ENCODE data around the gene GSTT4.
"Not testable (repeated sequence)": the region's sequence is repeated elsewhere in the genome, so short reads cannot be mapped to it uniquely, and the experiment has no call there.

GSTT4 gene

DNA sequence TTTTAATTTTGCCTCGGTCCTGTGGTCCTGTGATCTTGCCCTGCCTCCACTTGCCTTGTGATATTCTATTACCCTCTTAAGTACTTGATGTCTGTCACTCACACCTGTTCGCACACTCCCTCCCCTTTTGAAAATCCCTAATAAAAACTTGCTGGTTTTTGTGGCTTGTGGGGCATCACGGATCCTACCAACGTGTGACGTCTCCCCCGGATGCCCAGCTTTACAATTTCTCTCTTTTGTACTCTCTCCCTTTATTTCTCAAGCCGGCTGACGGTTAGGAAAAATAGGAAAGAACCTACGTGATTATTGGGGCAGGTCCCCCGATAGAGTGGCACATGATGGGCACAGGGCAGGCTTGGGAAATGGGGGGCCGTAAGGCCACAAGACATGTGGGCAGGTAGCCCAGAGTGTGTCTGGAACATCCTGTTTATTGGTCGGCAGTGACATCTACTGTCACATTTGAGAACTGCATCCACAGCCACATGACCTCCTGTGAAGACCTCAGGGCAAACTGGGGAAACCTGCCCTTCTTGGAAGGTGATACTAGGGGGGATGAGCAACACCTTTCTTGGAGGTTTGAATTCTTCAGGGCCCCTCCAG lies 48.9 kb downstream of the GSTT4 start:
- not testable (repeated sequence) for H3K4me3 Mint-ChIP-seq; H3K4me1 Mint-ChIP-seq (ENCODE audit: low read depth); H3K36me3 Mint-ChIP-seq (ENCODE audit: low read depth); H3K27me3 Mint-ChIP-seq; H3K9me3 Mint-ChIP-seq
- H3K27ac Mint-ChIP-seq, result peak overlapping the region; percentile 72

DNA sequence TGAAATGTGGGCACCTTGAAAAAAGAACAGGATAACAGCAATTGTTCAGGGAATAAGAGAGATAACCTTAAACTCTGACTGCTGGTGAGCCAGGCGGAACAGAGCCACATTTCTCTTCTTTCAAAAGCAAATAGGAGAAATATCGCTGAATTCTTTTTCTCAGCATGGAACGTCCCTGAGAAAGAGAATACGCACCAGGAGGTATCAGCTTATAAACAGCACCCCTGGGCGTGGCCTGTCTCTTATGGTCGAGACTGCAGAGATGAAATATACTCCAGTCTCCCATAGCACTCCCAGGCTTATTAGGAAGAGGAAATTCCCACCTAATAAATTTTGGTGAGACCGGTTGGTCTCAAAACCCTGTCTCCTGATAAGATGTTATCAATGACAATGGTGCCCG lies 49.4 kb downstream of the GSTT4 start:
- not testable (repeated sequence) for H3K4me3 Mint-ChIP-seq; H3K36me3 Mint-ChIP-seq (ENCODE audit: low read depth); H3K27me3 Mint-ChIP-seq; H3K4me1 Mint-ChIP-seq (ENCODE audit: low read depth); H3K27ac Mint-ChIP-seq; H3K9me3 Mint-ChIP-seq

DNA sequence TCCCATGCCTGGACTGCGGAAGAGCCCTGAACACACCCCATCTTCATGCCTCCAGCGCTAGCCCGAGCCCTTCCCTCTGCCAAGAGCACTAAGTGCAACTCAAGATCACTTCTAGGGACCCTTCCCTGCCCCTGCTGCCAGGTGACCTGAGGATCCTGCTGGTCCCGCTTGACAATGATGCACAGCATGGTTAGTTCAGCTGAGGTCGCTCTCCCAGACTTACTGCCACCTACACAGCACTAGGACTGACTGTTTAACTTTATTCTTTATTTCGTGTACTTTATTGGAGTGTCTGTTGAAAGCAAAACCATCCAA lies 50.3 kb downstream of the GSTT4 start:
- not testable (repeated sequence) for H3K27ac Mint-ChIP-seq; H3K36me3 Mint-ChIP-seq (ENCODE audit: low read depth); H3K9me3 Mint-ChIP-seq; H3K4me3 Mint-ChIP-seq; H3K4me1 Mint-ChIP-seq (ENCODE audit: low read depth); H3K27me3 Mint-ChIP-seq

DNA sequence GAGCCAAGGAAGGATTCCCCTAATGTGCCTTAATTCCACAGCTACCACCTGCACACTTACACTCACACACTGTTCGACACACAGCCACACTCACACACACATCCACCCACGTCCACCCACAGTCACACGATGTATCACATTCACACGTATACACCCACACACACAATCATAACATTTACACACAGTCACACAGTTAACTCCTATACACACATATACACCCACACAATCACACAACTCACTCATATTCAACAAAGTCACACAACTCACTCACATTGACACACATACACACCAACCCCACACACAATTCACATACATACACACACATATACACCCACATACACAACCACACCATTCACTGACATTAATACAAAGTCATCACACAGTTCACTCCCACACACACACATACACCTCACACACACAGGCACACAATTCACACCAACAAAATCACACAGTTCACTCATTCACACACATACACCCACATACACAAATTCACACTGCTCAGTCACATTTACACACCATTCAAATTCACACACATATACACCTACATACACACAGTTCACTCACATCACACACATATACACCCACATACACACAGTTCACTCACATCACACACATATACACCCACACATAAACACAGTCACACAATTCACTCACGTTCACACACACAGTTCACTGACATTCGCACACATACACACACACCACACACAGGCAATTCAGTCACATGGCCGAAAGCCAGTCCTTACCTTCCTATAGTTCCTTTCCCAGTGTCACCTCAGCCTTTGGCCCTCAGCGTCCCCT lies 50.9 kb downstream of the GSTT4 start:
- not testable (repeated sequence) for H3K9me3 Mint-ChIP-seq; H3K36me3 Mint-ChIP-seq (ENCODE audit: low read depth); H3K4me1 Mint-ChIP-seq (ENCODE audit: low read depth); H3K4me3 Mint-ChIP-seq; H3K27ac Mint-ChIP-seq; H3K27me3 Mint-ChIP-seq

DNA sequence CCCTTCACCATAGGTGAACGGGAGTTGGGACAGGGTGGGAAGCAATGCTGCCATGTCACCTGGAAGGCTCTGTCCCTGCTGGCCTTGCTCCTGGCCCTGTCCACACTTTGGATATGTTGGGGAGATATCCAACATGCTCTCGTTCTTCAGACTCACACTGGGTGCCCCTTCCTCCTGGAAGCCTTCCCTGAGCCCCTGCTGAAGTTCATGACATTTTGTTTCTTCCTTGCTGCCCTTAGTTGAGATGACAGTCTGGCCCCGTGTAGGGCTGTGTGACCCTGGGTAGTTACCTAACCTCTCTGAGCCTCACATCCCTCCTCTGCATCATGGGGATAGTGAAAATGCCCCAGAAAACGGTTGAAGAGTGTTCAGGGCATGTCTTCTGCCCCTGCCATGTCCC lies 51.8 kb downstream of the GSTT4 start:
- not testable (repeated sequence) for H3K27ac Mint-ChIP-seq; H3K4me3 Mint-ChIP-seq; H3K9me3 Mint-ChIP-seq; H3K4me1 Mint-ChIP-seq (ENCODE audit: low read depth); H3K27me3 Mint-ChIP-seq; H3K36me3 Mint-ChIP-seq (ENCODE audit: low read depth)

DNA sequence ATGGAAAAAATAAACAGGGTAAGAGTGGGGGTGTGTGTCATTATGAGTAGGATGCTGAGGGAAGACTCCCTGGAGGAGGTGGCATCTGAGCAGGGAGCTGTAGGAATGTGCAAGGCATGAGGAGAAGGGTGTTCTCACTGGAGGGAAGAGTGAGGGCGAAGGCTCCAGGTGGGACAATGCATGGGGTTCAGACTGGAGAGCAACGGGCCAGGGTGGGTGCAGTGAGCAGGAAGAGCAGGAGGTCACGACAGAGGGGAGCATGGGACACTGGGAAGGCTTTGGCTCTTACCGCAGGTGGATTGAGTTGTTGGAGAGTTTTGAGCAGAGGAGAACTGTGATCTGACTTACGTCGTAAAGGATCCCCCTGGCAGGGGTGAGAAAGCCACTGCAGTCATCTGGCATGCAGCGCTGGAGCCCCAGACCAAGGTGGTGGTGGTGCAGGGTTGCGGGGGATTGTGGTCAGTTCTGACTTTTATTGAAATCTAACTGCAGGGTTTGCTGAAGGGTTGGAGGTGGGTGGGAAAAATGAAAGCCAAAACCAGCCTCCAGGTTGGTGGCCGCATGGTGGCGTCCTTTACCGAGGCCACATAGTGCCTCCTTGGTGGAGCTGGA lies 52.4 kb downstream of the GSTT4 start:
- not testable (repeated sequence) for H3K27ac Mint-ChIP-seq; H3K27me3 Mint-ChIP-seq; H3K4me1 Mint-ChIP-seq (ENCODE audit: low read depth); H3K4me3 Mint-ChIP-seq; H3K9me3 Mint-ChIP-seq; H3K36me3 Mint-ChIP-seq (ENCODE audit: low read depth)

DNA sequence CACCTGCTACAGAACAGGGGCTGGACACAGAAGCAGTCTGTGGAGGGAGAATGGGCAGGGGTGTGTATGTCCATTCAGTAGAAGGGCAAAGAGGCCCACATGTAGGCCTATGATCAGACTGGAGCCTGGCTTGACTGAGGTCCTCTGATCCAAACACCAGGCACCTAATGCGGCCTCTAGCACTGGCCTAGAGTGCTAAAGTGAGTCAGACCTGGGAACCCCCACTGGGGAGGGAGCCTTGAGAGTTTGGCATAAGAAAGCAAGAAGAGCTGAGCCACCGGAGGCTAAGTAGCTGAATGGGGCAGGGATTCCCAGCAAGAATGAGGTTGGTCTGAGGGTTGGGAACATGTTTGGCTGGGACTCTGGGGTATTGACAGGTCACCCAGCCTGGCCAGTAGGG lies 53.9 kb downstream of the GSTT4 start:
- not testable (repeated sequence) for H3K27ac Mint-ChIP-seq; H3K4me1 Mint-ChIP-seq (ENCODE audit: low read depth); H3K4me3 Mint-ChIP-seq; H3K36me3 Mint-ChIP-seq (ENCODE audit: low read depth); H3K9me3 Mint-ChIP-seq; H3K27me3 Mint-ChIP-seq

DNA sequence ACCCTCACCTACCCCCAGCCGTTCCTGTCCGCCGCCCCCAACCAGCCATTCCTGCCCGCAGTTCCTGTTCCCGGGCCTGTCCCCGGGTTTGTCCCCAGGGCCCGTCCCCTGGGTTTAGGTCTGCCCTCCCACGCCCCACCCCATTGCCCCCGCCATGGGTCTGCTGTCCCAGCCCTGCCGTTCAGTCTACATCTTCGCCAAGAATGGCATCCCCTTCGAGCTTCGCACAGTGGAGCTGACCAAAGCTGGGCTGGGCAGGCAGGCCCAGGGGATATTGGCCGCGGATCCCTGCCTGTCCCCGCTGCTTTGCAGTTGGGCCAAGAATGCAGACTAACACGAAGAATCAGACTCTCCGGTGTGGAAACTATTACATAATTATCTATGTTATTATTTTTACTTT lies 55.5 kb downstream of the GSTT4 start:
- H3K27me3 Mint-ChIP-seq; H3K4me1 Mint-ChIP-seq (ENCODE audit: low read depth); H3K27ac Mint-ChIP-seq: not testable (repeated sequence)

More for the DNA sequence above, 55.5 kb downstream of the GSTT4 start:
- not testable (repeated sequence) for H3K4me3 Mint-ChIP-seq; H3K36me3 Mint-ChIP-seq (ENCODE audit: low read depth); H3K9me3 Mint-ChIP-seq
